HG02642 (cell line): ENCODE measurements around the gene MYH14.

Experiments
- ATAC-seq: cut with Tn5 transposase; IDR thresholded peaks from one replicate; pipeline ENCODE4 v1.9.1; 2021; ENCODE audit warnings: mild to moderate bottlenecking; ENCODE audit not compliant: unreplicated experiment, poor library complexity

Gene MYH14

GRCh38 chr19:50252111-50252886 is 48.9 kb downstream of the MYH14 start:
- no peak for ATAC-seq

GRCh38 chr19:50252887-50253268 is 49.5 kb downstream of the MYH14 start:
- ATAC-seq = no peak

- no peak for ATAC-seq
Observed at GRCh38 chr19:50255115-50255514, 51.7 kb downstream of the MYH14 start.

GRCh38 chr19:50257141-50257540 is 53.7 kb downstream of the MYH14 start:
- ATAC-seq = no peak

- ATAC-seq = no peak
Observed at GRCh38 chr19:50258918-50259372, 55.5 kb downstream of the MYH14 start.

GRCh38 chr19:50261446-50261970 is 58.1 kb downstream of the MYH14 start:
- ATAC-seq = no peak

- ATAC-seq = no peak
Observed at GRCh38 chr19:50263176-50263575, 59.8 kb downstream of the MYH14 start.

- ATAC-seq = no peak
Observed at GRCh38 chr19:50264483-50265186, 61.2 kb downstream of the MYH14 start.

- ATAC-seq = no peak
Observed at GRCh38 chr19:50266041-50266440, 62.6 kb downstream of the MYH14 start.

- no peak for ATAC-seq
Observed at GRCh38 chr19:50266896-50267295, 63.5 kb downstream of the MYH14 start.

- no peak for ATAC-seq
Observed at GRCh38 chr19:50268041-50268440, 64.6 kb downstream of the MYH14 start.

- no peak for ATAC-seq
Observed at GRCh38 chr19:50268501-50268900, 65.1 kb downstream of the MYH14 start.

GRCh38 chr19:50269653-50270052 is 66.2 kb downstream of the MYH14 start:
- ATAC-seq = no peak

GRCh38 chr19:50272263-50272897 is 69.0 kb downstream of the MYH14 start:
- ATAC-seq = no peak

- no peak for ATAC-seq
Observed at GRCh38 chr19:50273821-50274220, 70.4 kb downstream of the MYH14 start.

GRCh38 chr19:50275577-50276368 is 72.4 kb downstream of the MYH14 start:
- no peak for ATAC-seq

GRCh38 chr19:50276370-50277063 is 73.1 kb downstream of the MYH14 start:
- no peak for ATAC-seq

- ATAC-seq = no peak
Observed at GRCh38 chr19:50277966-50278580, 74.7 kb downstream of the MYH14 start.

- no peak for ATAC-seq
Observed at GRCh38 chr19:50280074-50280473, 76.7 kb downstream of the MYH14 start.
